NCI-H226 (cell line): ENCODE data around the gene DMAC2L.
"Not testable (repeated sequence)": the region's sequence is repeated elsewhere in the genome, so short reads cannot be mapped to it uniquely, and the experiment has no call there.

Experiments used
- DNase-seq: peaks from one replicate; pipeline ENCODE4 v3.0.0-alpha.2; 2015

The DMAC2L gene

DNA sequence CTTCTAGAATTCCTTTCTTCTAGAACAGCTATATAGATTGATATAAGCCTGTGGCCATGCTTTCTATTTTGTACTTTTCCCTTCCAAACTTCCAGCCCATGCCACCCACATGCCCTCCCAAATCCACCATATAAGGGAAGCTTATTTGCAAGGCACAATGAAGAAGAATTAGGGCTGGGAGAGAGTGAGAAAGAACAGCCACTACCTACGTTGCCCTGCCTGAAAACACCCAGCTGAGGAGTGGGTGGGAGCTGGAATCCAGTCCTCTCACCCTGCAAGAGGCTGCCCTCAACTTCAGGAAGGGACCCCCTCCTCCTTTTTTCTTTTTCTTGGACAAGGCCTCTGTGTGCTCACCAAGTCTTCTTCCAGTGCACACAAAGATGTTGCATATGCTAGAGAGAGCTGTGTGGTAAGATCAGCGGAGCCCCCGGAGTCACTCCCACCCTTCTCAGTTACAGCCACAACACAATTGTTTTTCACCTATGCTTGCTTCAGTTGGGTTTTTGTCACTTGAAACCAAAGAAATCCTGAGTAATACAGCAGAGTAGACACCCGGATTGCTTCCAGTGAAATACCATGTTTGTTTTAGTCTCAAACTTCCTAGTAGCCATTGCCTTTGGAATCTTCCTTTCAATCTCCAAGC lies 45.8 kb downstream of the DMAC2L start:
- no peak for DNase-seq

GRCh38 chr14:50359631-50360030 lies 47.5 kb downstream of the DMAC2L start:
- no peak for DNase-seq

DNA sequence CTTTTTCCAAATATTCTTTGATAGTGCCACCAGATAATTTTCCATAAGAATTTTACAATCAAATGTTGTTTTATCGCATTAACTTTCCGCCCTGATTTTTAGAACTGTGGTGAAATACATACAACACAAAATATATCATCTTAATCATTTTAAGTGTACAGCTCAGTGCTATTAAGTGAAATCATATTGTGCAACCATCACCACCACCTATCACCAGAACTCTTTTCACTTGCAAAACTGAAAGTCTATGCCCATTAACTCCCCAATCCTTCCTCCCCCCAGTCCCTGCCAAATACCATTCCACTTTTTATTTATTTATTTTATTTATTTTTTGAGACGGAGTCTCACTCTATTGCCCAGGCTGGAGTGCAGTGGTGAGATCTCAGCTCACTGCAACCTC lies 48.0 kb downstream of the DMAC2L start:
- no peak for DNase-seq

DNA sequence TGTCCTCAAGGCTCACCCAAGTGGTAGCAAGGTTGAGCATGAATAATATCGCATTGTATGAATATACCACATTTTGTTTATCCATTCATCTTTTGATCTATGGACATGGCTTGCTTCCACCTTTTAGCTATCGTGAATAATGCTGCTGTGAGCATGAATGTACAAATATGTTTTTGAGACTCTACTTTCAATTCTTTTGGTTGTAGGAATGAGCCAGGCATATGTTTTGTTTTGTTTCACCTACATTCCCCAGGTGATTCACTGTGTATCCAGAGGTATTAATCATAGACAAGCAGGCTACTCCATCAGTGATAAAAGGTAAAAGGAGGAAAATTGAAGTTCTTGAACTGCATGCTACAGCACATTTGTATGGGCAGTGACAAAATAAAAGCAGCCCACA lies 48.7 kb downstream of the DMAC2L start:
- no peak for DNase-seq

DNA sequence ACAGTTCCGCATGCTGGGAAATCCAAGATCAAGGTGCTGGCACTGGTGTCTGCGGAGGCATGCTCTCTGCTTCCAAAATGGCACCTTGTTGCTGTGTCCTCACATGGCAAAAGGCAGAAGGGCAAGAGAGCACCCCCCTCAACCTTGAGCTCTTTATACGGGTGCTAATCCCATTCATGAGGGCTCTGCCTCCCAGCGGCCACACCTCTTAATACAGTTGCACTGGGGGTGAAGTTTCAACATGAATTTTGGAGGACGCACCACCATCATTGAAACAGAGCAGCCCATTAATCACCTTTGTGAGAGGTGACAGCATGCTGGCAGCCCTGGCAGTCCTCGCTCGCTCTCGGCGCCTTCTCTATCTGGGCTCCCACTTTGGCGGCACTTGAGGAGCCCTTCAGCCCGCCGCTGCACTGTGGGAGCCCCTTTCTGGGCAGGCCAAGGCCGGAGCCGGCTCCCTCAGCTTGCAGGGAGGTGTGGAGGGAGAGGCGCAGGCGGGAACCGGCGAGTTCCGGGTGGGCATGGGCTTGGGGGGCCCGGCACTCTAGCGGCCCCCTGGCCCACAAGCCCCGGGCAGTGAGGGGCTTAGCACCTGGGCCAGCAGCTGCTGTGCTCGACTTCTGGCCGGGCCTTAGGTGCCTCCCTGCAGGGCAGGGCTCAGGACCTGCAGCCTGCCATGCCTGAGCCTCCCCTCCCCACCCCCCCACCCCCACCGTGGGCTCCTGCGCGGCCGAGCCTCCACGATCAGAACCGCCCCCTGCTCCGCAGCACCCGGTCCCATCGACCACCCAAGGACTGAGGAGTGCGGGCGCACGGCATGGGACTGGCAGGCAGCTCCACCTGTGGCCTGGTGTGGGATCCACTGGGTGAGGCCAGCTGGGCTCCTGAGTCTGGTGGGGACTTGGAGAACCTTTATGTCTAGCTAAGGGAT lies 49.6 kb downstream of the DMAC2L start:
- not testable (repeated sequence) for DNase-seq

DNA sequence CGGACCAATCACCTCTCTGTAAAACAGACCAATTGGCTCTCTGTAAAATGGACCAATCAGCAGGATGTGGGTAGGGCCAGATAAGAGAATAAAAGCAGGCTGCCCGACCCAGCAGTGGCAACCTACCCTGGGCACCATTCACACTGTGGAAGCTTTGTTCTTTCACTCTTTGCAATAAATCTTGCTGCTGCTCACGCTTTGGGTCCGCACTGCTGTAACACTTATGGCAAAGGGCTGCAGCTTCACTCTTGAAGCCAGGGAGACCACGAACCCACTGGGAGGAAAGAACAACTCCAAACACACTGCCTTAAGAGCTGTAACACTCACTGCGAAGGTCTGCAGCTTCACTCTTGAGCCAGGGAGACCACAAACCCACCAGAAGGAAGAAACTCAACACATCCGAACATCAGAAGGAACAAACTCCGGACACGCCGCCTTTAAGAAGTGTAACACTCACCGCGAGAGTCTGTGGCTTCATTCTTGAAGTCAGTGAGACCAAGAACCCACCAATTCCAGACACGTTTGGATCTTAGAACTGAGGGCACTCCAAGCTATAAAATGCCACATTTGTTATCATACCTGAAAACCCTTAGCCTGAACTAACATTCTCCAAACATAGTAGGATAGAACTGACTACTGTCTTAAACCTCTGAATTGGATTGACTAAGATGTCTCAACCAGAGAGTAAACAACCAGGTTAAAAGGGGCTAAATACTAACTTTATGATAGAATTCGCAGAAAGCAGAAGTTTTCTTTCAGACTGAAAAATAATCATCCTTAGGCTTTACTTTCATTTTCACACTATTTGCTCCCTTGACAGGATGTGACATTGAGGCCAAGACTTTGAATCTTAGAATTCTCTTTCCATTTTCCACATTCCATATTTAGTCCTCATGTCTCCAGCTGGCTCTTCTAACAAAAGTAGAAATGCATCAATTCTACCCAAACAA lies 50.9 kb downstream of the DMAC2L start:
- no peak for DNase-seq

- no peak for DNase-seq
Measured at GRCh38 chr14:50363714-50364111, 51.6 kb downstream of the DMAC2L start.

GRCh38 chr14:50364792-50365191 lies 52.7 kb downstream of the DMAC2L start:
- DNase-seq: no peak

GRCh38 chr14:50365572-50365971 lies 53.4 kb downstream of the DMAC2L start:
- DNase-seq: not testable (repeated sequence)

GRCh38 chr14:50366115-50366514 lies 54.0 kb downstream of the DMAC2L start:
- DNase-seq: no peak

DNA sequence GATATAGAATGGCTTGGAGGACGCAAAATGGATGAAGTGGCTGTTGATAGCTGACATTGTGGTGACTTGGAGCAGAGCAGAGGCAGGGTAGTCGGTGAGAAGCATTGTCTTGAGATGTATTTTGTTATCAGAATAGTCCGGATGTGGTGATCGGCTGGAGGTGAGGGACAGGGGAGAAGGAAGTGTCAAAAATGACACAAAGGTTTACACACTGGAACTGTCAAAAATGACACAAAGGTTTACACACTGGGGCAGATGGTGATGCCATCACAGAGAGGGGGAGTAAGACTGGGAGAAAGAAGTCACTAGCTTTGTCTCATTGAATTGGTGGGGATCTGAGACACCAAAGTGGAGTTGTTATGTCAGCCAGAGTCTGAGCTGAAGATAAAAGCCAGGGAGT lies 54.5 kb downstream of the DMAC2L start:
- DNase-seq: no peak

GRCh38 chr14:50371546-50371945 lies 59.4 kb downstream of the DMAC2L start:
- no peak for DNase-seq

DNA sequence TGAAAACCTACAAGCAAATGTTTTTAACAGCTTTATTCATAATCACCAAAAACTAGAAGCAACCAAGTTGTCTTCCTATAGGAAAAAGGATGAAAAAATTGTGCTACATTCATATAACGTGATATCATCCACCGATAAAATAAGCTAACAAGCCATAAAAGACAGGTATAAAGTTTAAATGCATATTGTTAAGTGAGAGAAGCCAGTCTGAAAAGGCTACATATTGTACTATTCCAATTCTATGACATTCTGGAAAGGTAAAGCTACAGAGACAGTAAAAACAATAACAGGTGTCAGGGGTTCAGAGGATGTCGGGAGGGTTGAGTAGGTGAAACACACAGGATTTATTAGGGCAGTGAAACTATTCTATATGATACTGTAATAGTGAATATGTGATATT lies 61.8 kb downstream of the DMAC2L start:
- DNase-seq: no peak

DNA sequence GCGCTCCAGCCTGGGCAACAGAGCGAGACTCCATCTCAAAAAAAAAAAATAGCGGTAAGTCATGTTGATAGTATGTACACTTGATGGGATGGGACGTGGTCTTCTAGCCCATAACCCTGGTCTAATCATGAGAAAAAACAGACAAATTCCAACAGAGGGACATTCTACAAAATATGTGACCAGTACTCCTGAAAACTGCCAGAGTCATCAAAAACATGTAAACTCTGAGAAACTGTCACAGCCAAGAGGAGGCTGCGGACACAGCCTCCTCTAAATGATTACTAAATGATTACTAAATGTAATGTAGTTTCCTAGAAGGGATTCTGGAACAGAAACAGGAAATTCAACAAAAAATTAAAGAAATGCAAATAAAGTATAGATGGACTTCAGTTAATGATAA lies 63.6 kb downstream of the DMAC2L start:
- DNase-seq: no peak
